ENCODE results near the gene RGPD6. TPM values are rescaled to one million over a fixed set of nuclear protein-coding genes. Genes with fewer than 3 reads are reported as not detected.
"Not testable (repeated sequence)": the region's sequence is repeated elsewhere in the genome, so short reads cannot be mapped to it uniquely, and the experiment has no call there.

The RGPD6 gene
- total RNA-seq, 1 donor from 2014 or later: 33.7 TPM

DNA sequence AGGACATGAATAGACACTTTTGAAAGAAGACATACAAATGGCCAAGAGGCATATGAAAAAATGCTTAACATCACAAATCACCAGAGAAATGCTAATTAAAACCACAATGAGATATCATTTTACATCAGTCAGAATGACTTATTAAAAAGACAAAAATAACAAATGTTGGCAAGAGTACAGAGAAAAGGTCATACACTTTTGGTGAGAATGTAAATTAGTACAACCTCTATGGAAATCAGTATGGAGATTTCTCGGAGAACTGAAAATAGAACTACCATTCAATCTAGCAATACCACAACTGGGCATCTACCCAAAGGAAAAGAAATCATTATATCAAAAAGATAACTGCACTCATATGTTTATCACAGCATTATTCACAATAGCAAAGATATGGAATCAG, 88.0 kb downstream of the RGPD6 start:
- intact Hi-C loops (cut with DNase I); DNase-seq (ENCODE audit: low spot score): not testable (repeated sequence)

DNA sequence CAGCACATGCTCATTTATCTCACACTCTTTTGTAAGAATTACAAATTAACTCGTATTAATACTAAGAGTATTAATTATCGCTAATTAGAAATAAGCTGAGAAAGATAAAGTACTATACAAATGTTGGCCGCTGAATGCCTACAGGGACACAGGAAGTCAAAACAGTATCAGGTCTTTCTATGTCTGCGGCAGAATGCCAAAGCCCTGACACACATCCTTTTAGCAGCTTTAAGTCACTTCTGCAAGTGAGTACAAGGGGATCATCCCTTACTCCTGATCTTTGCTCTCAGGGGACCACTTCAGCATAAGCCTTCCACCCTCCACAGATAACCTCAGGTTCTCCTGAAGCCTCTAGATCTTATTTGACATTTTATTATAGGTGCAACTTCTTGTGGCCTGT, 94.3 kb downstream of the RGPD6 start:
- DNase-seq (ENCODE audit: low spot score); intact Hi-C loops (cut with DNase I): not testable (repeated sequence)

DNA sequence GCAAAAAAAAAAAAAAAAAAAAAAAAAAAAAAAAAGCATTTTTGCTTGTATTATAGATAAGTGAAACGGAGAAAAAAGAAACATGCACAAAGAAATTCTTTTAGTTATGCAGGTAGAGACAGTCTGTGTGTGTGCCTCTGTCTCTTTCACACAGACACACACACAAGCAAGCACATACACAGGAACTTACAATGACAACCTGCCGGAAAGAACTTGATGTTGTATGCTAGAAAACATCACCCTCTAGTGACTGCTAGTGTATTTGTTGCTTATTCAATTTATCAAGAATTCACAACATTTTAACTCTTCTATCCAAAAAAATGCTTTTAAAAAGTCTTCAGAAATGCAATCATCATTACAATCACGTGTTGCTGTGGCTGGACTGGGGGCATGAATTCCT, 95.8 kb downstream of the RGPD6 start:
- intact Hi-C loops (cut with DNase I); DNase-seq (ENCODE audit: low spot score): not testable (repeated sequence)

DNA sequence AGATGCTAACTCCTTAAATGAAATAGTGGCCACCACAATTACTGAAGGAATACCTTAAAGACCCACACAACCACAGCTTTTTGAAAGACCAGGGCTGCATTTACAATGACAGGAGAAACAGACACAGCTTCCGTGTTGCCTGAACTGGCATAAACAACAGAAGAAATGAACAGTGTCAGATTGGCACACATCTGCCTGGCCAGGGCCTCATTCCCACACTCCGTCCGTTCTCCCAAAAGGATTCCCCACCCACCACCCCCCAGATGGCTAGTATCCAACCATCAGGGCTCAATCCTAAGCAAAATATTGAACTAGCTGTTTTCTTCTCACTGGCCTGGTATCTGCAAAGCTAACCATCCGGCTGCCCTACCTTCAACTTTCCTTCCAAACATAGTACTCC, 96.9 kb downstream of the RGPD6 start:
- DNase-seq (ENCODE audit: low spot score): not testable (repeated sequence)

DNA sequence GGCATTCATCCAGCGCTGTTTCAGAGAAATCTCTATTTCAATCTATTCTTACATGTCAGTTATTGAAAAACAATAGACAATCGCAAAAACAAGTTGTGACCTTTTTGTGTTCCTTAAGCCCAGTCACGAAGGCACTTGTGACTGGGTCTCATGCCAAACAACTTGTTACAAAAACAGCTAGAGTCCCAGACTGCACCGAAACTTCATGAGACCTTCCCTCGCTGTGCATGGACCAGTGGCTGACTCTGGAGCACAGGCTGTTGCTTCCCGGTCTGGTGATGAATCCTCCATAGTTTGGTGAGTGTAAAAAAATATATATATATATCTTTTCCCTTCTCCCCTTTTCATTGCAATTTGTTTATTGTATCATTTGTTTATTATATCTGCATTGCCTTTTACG, 99.7 kb downstream of the RGPD6 start:
- intact Hi-C loops (cut with DNase I); DNase-seq (ENCODE audit: low spot score): not testable (repeated sequence)

More for the DNA sequence above, 96.9 kb downstream of the RGPD6 start:
- intact Hi-C loops (cut with DNase I): not testable (repeated sequence)

DNA sequence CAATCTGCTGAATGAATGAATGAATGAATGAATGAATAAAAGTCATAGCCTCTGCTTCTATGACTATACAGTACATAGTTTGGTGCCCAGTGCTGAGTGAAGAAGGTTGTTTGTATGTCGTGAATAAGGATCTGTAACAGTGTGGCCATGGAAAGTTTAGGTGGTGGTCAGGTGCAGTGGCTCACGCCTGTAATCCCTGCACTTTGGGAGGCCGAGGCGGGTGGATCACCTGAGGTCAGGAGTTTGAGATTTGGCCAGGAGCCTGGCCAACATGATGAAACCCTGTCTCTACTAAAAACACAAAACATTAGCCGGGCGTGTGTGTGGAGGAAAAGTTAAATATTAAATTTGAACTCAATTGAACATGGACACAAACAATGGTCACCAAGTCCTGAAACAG, 100.1 kb downstream of the RGPD6 start:
- intact Hi-C loops (cut with DNase I); DNase-seq (ENCODE audit: low spot score): not testable (repeated sequence)

DNA sequence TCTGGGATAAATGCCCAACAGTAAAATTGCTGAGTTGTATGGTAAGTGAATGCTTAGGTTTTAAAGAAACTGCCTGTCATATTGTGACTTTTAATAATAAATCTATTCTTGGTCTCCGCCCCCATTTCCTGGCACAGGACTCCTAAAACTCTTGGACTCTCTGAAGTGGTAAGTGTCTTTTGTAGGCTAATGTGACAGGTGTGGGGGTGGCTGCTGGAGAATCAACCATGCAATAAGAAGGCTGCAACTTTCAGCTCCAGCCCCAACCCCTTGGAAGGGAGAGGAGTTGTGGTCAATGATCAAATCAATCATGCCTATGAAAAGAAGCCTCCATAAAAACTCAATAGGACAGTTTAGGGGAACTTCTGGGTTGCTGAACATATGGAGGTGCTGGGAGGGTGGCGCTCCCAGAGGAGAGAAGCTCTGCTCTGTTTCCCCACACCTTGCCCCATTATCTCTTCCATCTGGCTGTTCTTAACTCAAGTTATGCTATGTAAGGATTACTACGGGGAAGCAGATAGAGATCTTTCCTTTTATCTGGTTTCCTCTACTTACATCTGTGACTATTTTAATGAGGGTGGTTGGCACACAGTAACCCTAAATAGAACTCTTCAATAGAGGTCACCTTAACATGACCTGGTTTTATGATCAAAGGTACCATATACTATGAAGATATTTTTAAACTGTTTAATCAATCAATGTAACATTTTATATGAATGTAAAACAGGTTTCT, 101.2 kb downstream of the RGPD6 start:
- intact Hi-C loops (cut with DNase I); DNase-seq (ENCODE audit: low spot score): not testable (repeated sequence)

DNA sequence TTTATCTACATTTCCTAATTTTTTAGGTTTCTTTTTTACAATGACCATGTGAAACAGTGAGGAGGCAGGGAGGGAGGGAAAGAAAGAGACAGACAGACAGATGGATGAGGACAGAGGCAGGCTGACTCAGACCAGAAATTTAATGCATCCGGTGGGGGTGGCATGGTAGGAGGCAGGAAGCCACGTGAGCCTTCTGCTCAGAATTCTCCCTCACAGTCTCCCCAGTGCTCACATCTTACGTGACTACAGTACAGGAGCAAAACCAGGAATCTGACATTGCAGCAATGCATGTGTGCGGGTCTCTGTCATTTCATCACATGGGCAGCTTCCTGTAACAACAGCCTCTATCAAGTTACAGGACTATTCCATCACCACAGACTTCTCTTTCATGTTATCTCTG, 102.1 kb downstream of the RGPD6 start:
- DNase-seq (ENCODE audit: low spot score); intact Hi-C loops (cut with DNase I): not testable (repeated sequence)

DNA sequence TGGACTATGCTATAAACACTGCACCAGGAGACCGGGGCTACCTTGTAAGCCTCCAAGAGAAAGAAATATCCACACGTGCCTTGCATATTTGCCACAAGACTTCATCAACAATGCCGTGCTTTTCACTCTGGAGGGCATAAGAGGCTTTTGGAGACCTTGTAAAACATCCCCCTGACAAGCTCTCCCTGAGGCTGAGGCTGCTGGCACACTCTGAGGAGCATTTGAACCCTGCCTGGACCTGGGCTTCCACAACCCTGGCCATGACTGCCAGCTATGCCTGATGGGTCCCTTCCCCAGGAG, 104.0 kb downstream of the RGPD6 start:
- intact Hi-C loops (cut with DNase I); DNase-seq (ENCODE audit: low spot score): not testable (repeated sequence)

DNA sequence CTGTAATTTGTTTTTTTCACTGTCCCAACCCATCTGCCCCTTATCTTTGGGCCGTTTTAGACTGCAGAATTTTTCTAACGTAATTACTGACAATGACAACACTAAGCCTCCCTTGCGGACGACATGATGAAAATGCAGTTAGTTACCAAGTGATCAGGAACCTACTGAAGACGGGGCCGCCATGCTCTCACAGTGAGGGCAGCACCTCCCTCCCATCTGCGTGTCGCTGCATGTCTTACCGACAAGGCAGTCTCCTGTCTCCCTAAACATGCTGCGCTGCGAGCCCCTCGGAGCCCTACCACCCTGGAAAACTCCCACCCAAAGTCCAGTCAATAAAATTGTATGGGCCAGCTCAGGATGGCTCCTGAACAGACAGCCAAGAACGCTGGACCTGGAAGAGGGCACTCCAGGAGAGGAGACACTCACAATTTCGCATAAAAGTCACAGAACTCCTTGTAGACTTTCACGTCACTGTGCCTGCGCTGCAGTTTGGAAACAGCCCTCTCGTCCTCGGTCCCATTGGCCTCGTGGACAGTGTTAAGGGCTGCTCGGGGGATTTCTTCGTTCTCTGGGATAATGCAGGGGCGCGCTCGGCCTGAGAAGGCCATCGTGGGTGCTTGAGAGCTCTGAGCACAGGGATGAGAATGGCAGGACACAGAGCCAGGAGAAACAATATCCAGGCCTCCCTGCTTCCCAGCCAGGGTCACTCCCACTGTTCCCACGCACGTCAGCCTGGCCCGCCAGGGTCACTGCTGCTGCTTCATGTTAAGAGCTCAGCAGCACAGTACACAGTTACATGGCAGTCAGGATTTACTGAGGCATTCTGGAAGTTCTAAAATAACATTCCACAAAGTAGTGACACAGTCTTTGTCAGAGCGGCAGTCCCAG, 104.6 kb downstream of the RGPD6 start, which contains the start of gene LIMS4:
LIMS4 (minus strand) TSS at position 646 of the 888 bp plus-strand sequence; CDS start at position 608, 38 bp downstream.
- intact Hi-C loops (cut with DNase I); DNase-seq (ENCODE audit: low spot score): not testable (repeated sequence)

DNA sequence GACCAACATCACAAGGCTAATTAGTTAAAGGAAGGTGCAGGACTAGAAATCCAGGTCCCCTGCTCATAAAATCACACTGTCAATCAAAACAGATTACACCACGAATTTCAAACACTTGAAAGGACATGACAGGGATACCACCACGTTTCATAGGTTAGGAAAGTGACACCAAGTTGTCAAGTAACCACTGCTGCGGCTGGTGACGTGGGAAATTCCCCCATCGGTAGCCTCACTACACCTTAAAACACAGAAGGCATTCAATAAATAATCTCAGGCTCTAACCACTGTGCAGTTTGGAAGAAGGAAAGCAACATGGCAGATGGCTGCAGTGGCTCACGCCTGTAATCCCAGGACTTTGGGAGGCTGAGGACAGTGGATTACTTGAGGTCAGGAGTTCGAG, 108.1 kb downstream of the RGPD6 start:
- DNase-seq (ENCODE audit: low spot score); intact Hi-C loops (cut with DNase I): not testable (repeated sequence)

DNA sequence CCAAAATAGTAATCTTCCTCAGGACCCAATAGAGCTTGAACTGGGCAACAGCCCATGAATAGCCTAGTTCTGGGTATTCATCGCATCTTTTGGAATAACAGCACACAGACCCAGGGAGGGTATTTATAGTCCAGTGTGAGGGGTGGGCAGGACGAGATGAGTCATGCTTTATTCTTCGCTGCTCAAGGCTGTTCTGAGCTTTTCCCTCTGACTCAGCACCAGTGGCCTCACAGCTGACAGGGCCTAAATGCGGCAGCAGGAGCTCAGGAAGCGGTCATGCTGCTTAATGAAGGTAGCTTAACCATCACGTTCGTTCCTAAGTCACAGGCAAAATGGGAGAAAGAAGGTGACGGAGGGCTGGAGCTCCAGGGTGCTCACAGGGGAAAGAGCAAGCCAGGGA, 111.7 kb downstream of the RGPD6 start:
- intact Hi-C loops (cut with DNase I); DNase-seq (ENCODE audit: low spot score): not testable (repeated sequence)

Other genes with a start within 250 kb of the RGPD6 start
- 4.5 TPM for gene LIMS4, start 104.4 kb downstream of the RGPD6 start, total RNA-seq
- gene BUB1, start 100.8 kb upstream of the RGPD6 start, total RNA-seq: 0.83 TPM
- not detected for gene ACOXL, start 155.4 kb upstream of the RGPD6 start, total RNA-seq